B cell (primary cell): Measurements from ENCODE around the gene ARID3A. TPM values are rescaled to one million over a fixed set of nuclear protein-coding genes. Genes with fewer than 3 reads are reported as not detected.

ENCODE experiments used
- ATAC-seq: fragments of 200-7000 bp; cut with Tn5 transposase; one replicate; pipeline ENCODE4 v1.10.0; 2021; ENCODE audit warnings: low read depth, mild to moderate bottlenecking, moderate number of reproducible peaks, moderate library complexity
- CTCF ChIA-PET: fragments of 350-600 bp; sonication (Branson Sonifier 250); formaldehyde crosslinking; loops from one replicate; lab custom pipeline; 2021; ENCODE audit warnings: antibody characterized with exemption, inconsistent platforms; lab: Charles Lee
- POLR2A ChIA-PET: fragments of 350-600 bp; sonication (Branson Sonifier 250); formaldehyde crosslinking; loops from one replicate; lab custom pipeline; 2021; ENCODE audit warnings: antibody characterized with exemption; lab: Charles Lee
- DNase-seq: peaks from one replicate; pipeline ENCODE4 v3.0.0; 2013
- H2AFZ ChIP-seq: 2 replicates; pipeline ENCODE4 v1.6.1; 2012; ENCODE audit warnings: mild to moderate bottlenecking, low read depth, low read length; ENCODE audit not compliant: insufficient read depth, poor library complexity, severe bottlenecking
- H3K27ac ChIP-seq, 2 donors: 1 replicate in 1 of 2; 2 replicates in 1 of 2; pipeline ENCODE4 v1.5.1; 2012 to 2013; ENCODE audit warnings: low read length in 2 of 2, mild to moderate bottlenecking in 2 of 2, moderate library complexity in 1 of 2
- H3K27me3 ChIP-seq, 4 experiments: fragments of 200-600 bp in 1 of 4; sonication (generic) in 1 of 4; replicated peaks in 1 of 4; 1 replicate in 2 of 4; 2 replicates in 2 of 4; pipeline versions ENCODE4 v1.6.1 to v1.7.0; 2013 to 2016; ENCODE audit warnings: low read length in 3 of 4, mild to moderate bottlenecking in 2 of 4, mixed read lengths in 1 of 4, moderate library complexity in 1 of 4; ENCODE audit not compliant: insufficient read depth in 4 of 4, control insufficient read depth in 3 of 4; ENCODE audit errors: control extremely low read depth in 1 of 4
- H3K36me3 ChIP-seq, 2 experiments: replicated peaks in 1 of 2; 1 replicate in 1 of 2; 2 replicates in 1 of 2; pipeline versions ENCODE4 v1.6.1 to v1.7.1; 2013; ENCODE audit warnings: low read length in 1 of 2; ENCODE audit not compliant: insufficient read depth in 2 of 2, control insufficient read depth in 1 of 2; ENCODE audit errors: control extremely low read depth in 1 of 2, extremely low read depth in 1 of 2
- H3K4me1 ChIP-seq, 2 donors: fragments of 200-600 bp in 1 of 2; sonication (generic) in 1 of 2; 1 replicate in 1 of 2; 2 replicates in 1 of 2; pipeline versions ENCODE4 v1.5.1 to v1.6.1; 2013 to 2017; ENCODE audit warnings: low read length in 2 of 2; ENCODE audit not compliant: control insufficient read depth in 2 of 2, insufficient read depth in 2 of 2
- H3K4me2 ChIP-seq: replicated peaks from 2 replicates; pipeline ENCODE3; 2012; ENCODE audit warnings: mild to moderate bottlenecking, low read depth, low read length; ENCODE audit not compliant: poor library complexity, severe bottlenecking
- H3K4me3 ChIP-seq, 5 experiments: fragments of 200-600 bp in 1 of 5; sonication (generic) in 1 of 5; 1 replicate in 3 of 5; 2 replicates in 2 of 5; pipeline versions ENCODE4 v1.5.1 to v1.7.0; 2011 to 2016; ENCODE audit warnings: low read length in 4 of 5, mild to moderate bottlenecking in 4 of 5, low read depth in 2 of 5, control low read depth in 1 of 5, moderate library complexity in 1 of 5; ENCODE audit not compliant: insufficient read depth in 1 of 5; ENCODE audit errors: control extremely low read depth in 1 of 5, extremely low read depth in 1 of 5
- H3K79me2 ChIP-seq: fragments of 200-600 bp; sonication (generic); one replicate; pipeline ENCODE4 v1.6.0; 2016; ENCODE audit warnings: low read length; ENCODE audit not compliant: control insufficient read depth, insufficient read depth
- H3K9ac ChIP-seq: fragments of 200-600 bp; sonication (generic); 2 replicates; pipeline ENCODE4 v1.6.1; 2017; ENCODE audit warnings: mild to moderate bottlenecking, low read length, moderate library complexity
- H3K9me3 ChIP-seq, 3 donors: one replicate each; pipeline versions ENCODE4 v1.6.1 to v1.7.1; 2013; ENCODE audit warnings: low read length in 2 of 3; ENCODE audit not compliant: control insufficient read depth in 2 of 3, insufficient read depth in 1 of 3; ENCODE audit errors: control extremely low read depth in 1 of 3
- H4K20me1 ChIP-seq: 2 replicates; pipeline ENCODE4 v1.6.0; 2012; ENCODE audit warnings: mild to moderate bottlenecking, low read length; ENCODE audit not compliant: insufficient read depth, control insufficient read depth, poor library complexity, severe bottlenecking
- H3K27ac Mint-ChIP-seq: one replicate; pipeline ENCODE4 v1.8.0; 2021; ENCODE audit warnings: mixed read lengths
- H3K27me3 Mint-ChIP-seq: one replicate; pipeline ENCODE4 v1.8.0; 2021; ENCODE audit warnings: mixed read lengths
- H3K4me1 Mint-ChIP-seq: one replicate; pipeline ENCODE4 v1.8.0; 2021; ENCODE audit warnings: mixed read lengths
- H3K4me3 Mint-ChIP-seq: one replicate; pipeline ENCODE4 v1.8.0; 2021; ENCODE audit warnings: mixed read lengths
- H3K9me3 Mint-ChIP-seq: one replicate; pipeline ENCODE4 v1.8.0; 2022; ENCODE audit warnings: mixed read lengths; ENCODE audit not compliant: insufficient read depth
- EZH2 ChIP-seq: IDR thresholded peaks from 2 replicates; pipeline ENCODE4 v1.6.1; 2012; ENCODE audit warnings: borderline replicate concordance, low read depth, mild to moderate bottlenecking, moderate library complexity, low read length; ENCODE audit not compliant: insufficient read depth, poor library complexity, severe bottlenecking
- WGBS: methylation state at CpG from one replicate; pipeline ENCODE4 v1.1.5; 2013; ENCODE audit warnings: missing lambda C conversion rate; ENCODE audit not compliant: insufficient coverage; 5-methylcytosine and 5-hydroxymethylcytosine counted together
- intact Hi-C: fragments of 100-400 bp; cut with micrococcal nuclease; formaldehyde crosslinking; loops from one replicate; pipeline ENCODE4 v1.10.0; 2022
- polyA plus RNA-seq: library from polyadenylated mRNA; depleted of rRNA; stranded (reverse); fragments of >200 nt; gene quantifications from 2 replicates; pipeline ENCODE4 v1.2.3, GENCODE V29; 2012
- total RNA-seq, 2 donors: library from RNA; stranded (reverse); fragments of 120-200 nt in 1 of 2; gene quantifications; 1 replicate in 1 of 2; 2 replicates in 1 of 2; pipeline versions ENCODE4 v1.2.3 to v1.2.4, GENCODE V29; 2013 to 2022
- TF ChIP-seq, protein P1 (sequence below): fragments of 200-600 bp; IDR thresholded peaks from one replicate; pipeline ENCODE4 v1.8.0; 2022; ENCODE audit warnings: antibody characterized with exemption, mild to moderate bottlenecking

Gene ARID3A
- total and polyA plus RNA-seq, 2 donors (not counting 1 experiment from before 2014, with no cell fraction given), result 22.9 to 60.5 TPM

GRCh38 chr19:1008268-1009040 lies 82.6 kb downstream of the ARID3A start:
- no peak for ATAC-seq
- CTCF ChIA-PET, result no interaction called here
- H3K4me2 ChIP-seq, result no peak overlapping the region
- H2AFZ ChIP-seq, result no peak overlapping the region
- H3K9ac ChIP-seq, result no peak overlapping the region
- H4K20me1 ChIP-seq, result peaks cover 42% of the 10 kb centered on the region
- DNase-seq, result no peak
- peaks cover 0 to 23% of the 10 kb centered on the region in 2 experiments for H3K36me3 ChIP-seq
- peaks cover 0 to 2% (median 0%) of the 10 kb centered on the region in 4 experiments for H3K27me3 ChIP-seq
- H3K79me2 ChIP-seq, result peaks cover 13% of the 10 kb centered on the region
- H3K4me1 ChIP-seq, result no peaks in the 10 kb centered on the region
- no peaks in the 10 kb centered on the region for H3K9me3 Mint-ChIP-seq
- no peak overlapping the region for H3K4me3 ChIP-seq
- H3K4me1 Mint-ChIP-seq, result no peaks in the 10 kb centered on the region
- H3K27me3 Mint-ChIP-seq, result no peaks in the 10 kb centered on the region
- H3K27ac ChIP-seq, result no peak overlapping the region
- WGBS, result 93% methylated on average over 32 of the region's 45 CpGs
- TF ChIP-seq EZH2, result no peak
- TF ChIP-seq, protein P1, sequence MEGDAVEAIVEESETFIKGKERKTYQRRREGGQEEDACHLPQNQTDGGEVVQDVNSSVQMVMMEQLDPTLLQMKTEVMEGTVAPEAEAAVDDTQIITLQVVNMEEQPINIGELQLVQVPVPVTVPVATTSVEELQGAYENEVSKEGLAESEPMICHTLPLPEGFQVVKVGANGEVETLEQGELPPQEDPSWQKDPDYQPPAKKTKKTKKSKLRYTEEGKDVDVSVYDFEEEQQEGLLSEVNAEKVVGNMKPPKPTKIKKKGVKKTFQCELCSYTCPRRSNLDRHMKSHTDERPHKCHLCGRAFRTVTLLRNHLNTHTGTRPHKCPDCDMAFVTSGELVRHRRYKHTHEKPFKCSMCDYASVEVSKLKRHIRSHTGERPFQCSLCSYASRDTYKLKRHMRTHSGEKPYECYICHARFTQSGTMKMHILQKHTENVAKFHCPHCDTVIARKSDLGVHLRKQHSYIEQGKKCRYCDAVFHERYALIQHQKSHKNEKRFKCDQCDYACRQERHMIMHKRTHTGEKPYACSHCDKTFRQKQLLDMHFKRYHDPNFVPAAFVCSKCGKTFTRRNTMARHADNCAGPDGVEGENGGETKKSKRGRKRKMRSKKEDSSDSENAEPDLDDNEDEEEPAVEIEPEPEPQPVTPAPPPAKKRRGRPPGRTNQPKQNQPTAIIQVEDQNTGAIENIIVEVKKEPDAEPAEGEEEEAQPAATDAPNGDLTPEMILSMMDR, result no peak
- H3K27ac Mint-ChIP-seq, result no peak overlapping the region
- no peak overlapping the region for H3K4me3 Mint-ChIP-seq
- POLR2A ChIA-PET, result interaction anchor here (0.7 to 1.0 kb wide), 2 partner anchors 9 to 209 kb away, joined by 3 to 4 read pairs; no protein-coding TSS in a partner anchor
- H3K9me3 ChIP-seq, result no peaks in the 10 kb centered on the region
- intact Hi-C loops, result no loop called here
